Vagina (tissue), 2 donors: ENCODE measurements around the gene SLC26A11. TPM values are rescaled to one million over a fixed set of nuclear protein-coding genes. Genes with fewer than 3 reads are reported as not detected.

ENCODE experiments used
- DNase-seq, 2 donors: peaks; one replicate each; pipeline ENCODE4 v3.0.0-alpha.2; 2017; ENCODE audit errors: extremely low spot score in 2 of 2
- H3K27ac ChIP-seq: fragments of 200-600 bp; sonication (generic); one replicate; pipeline ENCODE4 v1.5.1; 2019
- H3K27me3 ChIP-seq: fragments of 200-600 bp; sonication (generic); one replicate; pipeline ENCODE4 v1.5.1; 2019
- H3K36me3 ChIP-seq, 2 donors: fragments of 200-600 bp; sonication (generic); one replicate each; pipeline ENCODE4 v1.5.1; 2017 to 2019
- H3K4me1 ChIP-seq: fragments of 200-600 bp; sonication (generic); one replicate; pipeline ENCODE4 v1.5.1; 2019
- H3K4me3 ChIP-seq, 2 donors: fragments of 200-600 bp; sonication (generic); 1 replicate in 1 of 2; 2 replicates in 1 of 2; pipeline ENCODE4 v1.5.1; 2016 to 2019
- H3K9me3 ChIP-seq: fragments of 200-600 bp; sonication (generic); one replicate; pipeline ENCODE4 v1.5.1; 2019
- POLR2A ChIP-seq, 2 donors: fragments of 450-650 bp; IDR thresholded peaks; one replicate each; pipeline ENCODE4 v1.6.1; 2017; ENCODE audit warnings: antibody characterized with exemption in 2 of 2, mild to moderate bottlenecking in 2 of 2, moderate library complexity in 2 of 2
- POLR2AphosphoS5 ChIP-seq, 2 donors: sonication (generic); formaldehyde crosslinking; IDR thresholded peaks; one replicate each; pipeline ENCODE4 v1.9.0; 2017; ENCODE audit warnings: antibody characterized with exemption in 2 of 2, mild to moderate bottlenecking in 2 of 2, low read depth in 1 of 2; ENCODE audit not compliant: insufficient read depth in 1 of 2
- intact Hi-C: fragments of 100-400 bp; cut with DNase I; formaldehyde crosslinking; loops from one replicate; pipeline ENCODE4 v1.15.1; 2023
- total RNA-seq: library from RNA; depleted of rRNA; stranded (reverse); fragments of >200 nt; gene quantifications from one replicate; pipeline ENCODE4 v1.2.3, GENCODE V29; 2016
- TF ChIP-seq, protein P1 (sequence below), 3 experiments: fragments of 450-650 bp in 2 of 3; fragments of 200-600 bp in 1 of 3; sonication (generic) in 1 of 3; IDR thresholded peaks; one replicate each; pipeline ENCODE4 v1.5.1; 2017 to 2019; ENCODE audit warnings: antibody characterized with exemption in 3 of 3, mild to moderate bottlenecking in 2 of 3, moderate library complexity in 2 of 3

SLC26A11 gene
- total RNA-seq, 1 donor from 2014 or later, result 22.8 TPM

GRCh38 chr17:80190716-80191115 lies 29.5 kb upstream of the SLC26A11 start:
- Histone ChIP-seq H3K36me3 (no peaks in the 10 kb centered on the region), H3K27ac (no peak overlapping the region), H3K27me3 (no peaks in the 10 kb centered on the region), H3K4me3 (no peak overlapping the region), H3K4me1 (peaks cover 28% of the 10 kb centered on the region), H3K9me3 (no peaks in the 10 kb centered on the region)
- TF ChIP-seq POLR2AphosphoS5 (IDR thresholded peaks at IDR 0.05; ENCODE audit: insufficient read depth in 1 of 2, low read depth in 1 of 2) (no peak), POLR2A (IDR thresholded peaks at IDR 0.05) (no peak)
- TF ChIP-seq, protein P1, sequence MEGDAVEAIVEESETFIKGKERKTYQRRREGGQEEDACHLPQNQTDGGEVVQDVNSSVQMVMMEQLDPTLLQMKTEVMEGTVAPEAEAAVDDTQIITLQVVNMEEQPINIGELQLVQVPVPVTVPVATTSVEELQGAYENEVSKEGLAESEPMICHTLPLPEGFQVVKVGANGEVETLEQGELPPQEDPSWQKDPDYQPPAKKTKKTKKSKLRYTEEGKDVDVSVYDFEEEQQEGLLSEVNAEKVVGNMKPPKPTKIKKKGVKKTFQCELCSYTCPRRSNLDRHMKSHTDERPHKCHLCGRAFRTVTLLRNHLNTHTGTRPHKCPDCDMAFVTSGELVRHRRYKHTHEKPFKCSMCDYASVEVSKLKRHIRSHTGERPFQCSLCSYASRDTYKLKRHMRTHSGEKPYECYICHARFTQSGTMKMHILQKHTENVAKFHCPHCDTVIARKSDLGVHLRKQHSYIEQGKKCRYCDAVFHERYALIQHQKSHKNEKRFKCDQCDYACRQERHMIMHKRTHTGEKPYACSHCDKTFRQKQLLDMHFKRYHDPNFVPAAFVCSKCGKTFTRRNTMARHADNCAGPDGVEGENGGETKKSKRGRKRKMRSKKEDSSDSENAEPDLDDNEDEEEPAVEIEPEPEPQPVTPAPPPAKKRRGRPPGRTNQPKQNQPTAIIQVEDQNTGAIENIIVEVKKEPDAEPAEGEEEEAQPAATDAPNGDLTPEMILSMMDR (IDR thresholded peaks at IDR 0.05), result no peak
- DNase-seq, result no peak
- intact Hi-C loops, result no loop called here

GRCh38 chr17:80191192-80191591 lies 29.0 kb upstream of the SLC26A11 start:
- H3K36me3 ChIP-seq, result no peaks in the 10 kb centered on the region
- DNase-seq, result no peak
- no peak overlapping the region for H3K4me3 ChIP-seq
- H3K27me3 ChIP-seq, result no peaks in the 10 kb centered on the region
- H3K27ac ChIP-seq, result no peak overlapping the region
- intact Hi-C loops, result no loop called here
- no peak for TF ChIP-seq POLR2AphosphoS5 (IDR thresholded peaks at IDR 0.05; ENCODE audit: insufficient read depth in 1 of 2, low read depth in 1 of 2)
- TF ChIP-seq, protein P1 (IDR thresholded peaks at IDR 0.05), result no peak
- TF ChIP-seq POLR2A (IDR thresholded peaks at IDR 0.05), result no peak
- no peaks in the 10 kb centered on the region for H3K9me3 ChIP-seq
- peaks cover 28% of the 10 kb centered on the region for H3K4me1 ChIP-seq

- H3K27ac ChIP-seq, result peak overlapping the region; percentile 46
- intact Hi-C loops, result no loop called here
- no peaks in the 10 kb centered on the region for H3K36me3 ChIP-seq
- peak overlapping the region in 1 of 2 donors; percentile 3 for H3K4me3 ChIP-seq
- no peaks in the 10 kb centered on the region for H3K27me3 ChIP-seq
- H3K4me1 ChIP-seq, result peaks cover 25% of the 10 kb centered on the region
- no peak for TF ChIP-seq POLR2A (IDR thresholded peaks at IDR 0.05)
- TF ChIP-seq POLR2AphosphoS5 (IDR thresholded peaks at IDR 0.05; ENCODE audit: insufficient read depth in 1 of 2, low read depth in 1 of 2), result peak; percentile 46 to 81
- no peaks in the 10 kb centered on the region for H3K9me3 ChIP-seq
- no peak for DNase-seq
Observed at GRCh38 chr17:80191865-80192661, 28.2 kb upstream of the SLC26A11 start.

DNA sequence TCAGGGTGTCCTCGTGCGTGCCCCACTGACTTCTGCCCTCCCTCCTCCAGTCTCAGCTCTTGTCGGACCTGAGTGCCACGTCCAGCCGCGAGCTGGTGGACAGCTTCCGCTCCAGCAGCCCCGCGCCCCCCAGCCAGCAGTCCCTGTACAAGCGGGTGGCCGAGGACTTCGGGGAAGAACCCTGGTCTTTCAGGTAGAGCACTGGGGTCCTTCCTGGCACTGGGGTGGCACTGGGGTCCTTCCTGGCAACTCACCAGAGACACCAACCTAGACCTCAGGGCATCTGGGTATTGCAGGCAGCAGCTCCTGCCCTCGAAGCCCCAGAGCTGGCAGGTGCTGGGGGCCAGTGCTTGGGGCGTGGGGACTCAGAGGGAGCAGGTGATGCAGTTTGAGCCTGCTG lies 25.1 kb upstream of the SLC26A11 start:
- Histone ChIP-seq H3K4me1 (peaks cover 14% of the 10 kb centered on the region), H3K27me3 (no peaks in the 10 kb centered on the region), H3K4me3 (no peak overlapping the region), H3K9me3 (no peaks in the 10 kb centered on the region), H3K27ac (no peak overlapping the region), H3K36me3 (no peaks in the 10 kb centered on the region)
- no peak for DNase-seq
- TF ChIP-seq, protein P1 (IDR thresholded peaks at IDR 0.05), result no peak
- TF ChIP-seq POLR2A (IDR thresholded peaks at IDR 0.05) (no peak), POLR2AphosphoS5 (IDR thresholded peaks at IDR 0.05; ENCODE audit: insufficient read depth in 1 of 2, low read depth in 1 of 2) (no peak)
- intact Hi-C loops, result no loop called here

DNA sequence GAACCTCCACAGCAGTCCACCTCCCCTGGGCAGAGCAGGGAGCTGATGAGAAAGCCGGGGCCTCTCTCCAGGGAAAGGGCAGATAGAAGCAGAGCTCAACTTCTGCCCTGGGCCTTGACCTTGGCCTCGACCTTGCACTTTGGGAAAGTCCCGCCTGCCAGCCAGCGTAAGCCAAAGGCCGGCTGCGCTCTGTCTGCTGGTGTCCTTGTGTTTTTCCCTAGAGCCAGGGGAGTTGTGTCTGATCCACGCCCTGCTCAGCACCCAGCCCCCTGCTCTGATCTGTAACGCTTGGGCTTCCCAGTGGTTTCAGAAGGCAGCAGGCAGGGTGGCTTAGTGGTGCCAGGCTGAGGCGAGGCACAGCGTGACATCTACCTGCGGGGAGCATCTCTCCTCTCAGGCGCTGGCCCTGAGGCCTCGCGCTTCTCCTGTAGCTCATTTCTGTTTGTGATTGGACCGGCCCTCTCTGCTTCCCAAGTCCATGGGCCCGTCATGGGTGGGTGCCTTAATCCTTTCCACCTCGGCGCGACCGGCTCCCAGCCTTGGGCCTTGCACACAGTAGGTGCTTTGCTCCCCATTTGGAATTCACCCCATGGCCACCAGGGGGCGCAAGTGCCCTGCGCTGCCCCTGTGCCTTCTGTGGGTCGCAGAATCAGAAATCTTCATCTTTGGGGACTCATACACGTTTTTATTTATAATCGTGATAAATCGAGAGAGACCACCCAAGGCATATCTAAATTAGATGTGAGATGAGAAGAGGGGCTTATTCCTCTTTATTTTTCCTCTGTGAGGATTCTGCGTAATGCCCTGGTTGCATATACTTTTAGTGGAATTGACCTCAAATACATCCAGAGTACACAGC lies 24.3 kb upstream of the SLC26A11 start:
- no peaks in the 10 kb centered on the region for H3K27me3 ChIP-seq

More for the DNA sequence above, 24.3 kb upstream of the SLC26A11 start:
- Histone ChIP-seq H3K4me1 (peaks cover 14% of the 10 kb centered on the region), H3K4me3 (no peak overlapping the region), H3K27ac (no peak overlapping the region), H3K36me3 (no peaks in the 10 kb centered on the region), H3K9me3 (no peaks in the 10 kb centered on the region)
- DNase-seq, result no peak
- TF ChIP-seq, protein P1 (IDR thresholded peaks at IDR 0.05), result peak; percentile 52 to 78 (median 74)
- TF ChIP-seq POLR2AphosphoS5 (IDR thresholded peaks at IDR 0.05; ENCODE audit: insufficient read depth in 1 of 2, low read depth in 1 of 2), result no peak
- intact Hi-C loops, result no loop called here
